WTC11 (cell line): Measurements from ENCODE around the gene PCDH9. TPM values are rescaled to one million over a fixed set of nuclear protein-coding genes. Genes with fewer than 3 reads are reported as not detected.

ENCODE experiments used
- ATAC-seq: fragments of 200-7000 bp; cut with Tn5 transposase; 2 replicates; pipeline ENCODE4 v1.10.0; 2021; ENCODE audit warnings: mild to moderate bottlenecking, moderate library complexity
- CTCF ChIA-PET: fragments of 300-600 bp; sonication (Branson Sonifier 250); formaldehyde crosslinking; loops from one replicate; lab custom pipeline; 2021; ENCODE audit warnings: antibody characterized with exemption; lab: Charles Lee
- POLR2A ChIA-PET: fragments of 350-600 bp; sonication (Branson Sonifier 250); formaldehyde crosslinking; loops from one replicate; lab custom pipeline; 2021; ENCODE audit warnings: antibody characterized with exemption; lab: Charles Lee
- DNase-seq: peaks from one replicate; pipeline ENCODE4 v3.0.0; 2021; ENCODE audit warnings: low spot score
- H3K27ac Mint-ChIP-seq: 2 replicates; pipeline ENCODE4 v1.8.0; 2021; ENCODE audit warnings: mixed read lengths
- H3K27me3 Mint-ChIP-seq: 2 replicates; pipeline ENCODE4 v1.8.0; 2021; ENCODE audit warnings: low read depth, mild to moderate bottlenecking, moderate library complexity, mixed read lengths
- H3K36me3 Mint-ChIP-seq: 2 replicates; pipeline ENCODE4 v1.8.0; 2021; ENCODE audit warnings: mixed read lengths
- H3K4me1 Mint-ChIP-seq: 2 replicates; pipeline ENCODE4 v1.8.0; 2022; ENCODE audit warnings: mixed read lengths
- H3K4me3 Mint-ChIP-seq: 2 replicates; pipeline ENCODE4 v1.8.0; 2021; ENCODE audit warnings: mild to moderate bottlenecking, moderate library complexity, mixed read lengths
- H3K9me3 Mint-ChIP-seq: 2 replicates; pipeline ENCODE4 v1.8.0; 2021; ENCODE audit warnings: mixed read lengths
- E2F1 ChIP-seq: sonication (generic); formaldehyde crosslinking; IDR thresholded peaks from 2 replicates; pipeline ENCODE4 v1.8.0; 2022; ENCODE audit warnings: mild to moderate bottlenecking, missing genetic modification reagents
- ERG ChIP-seq: fragments of 250-450 bp; sonication (Bioruptor Pico); IDR thresholded peaks from 2 replicates; pipeline ENCODE4 v1.8.0; 2021; ENCODE audit warnings: mild to moderate bottlenecking
- HMGXB4 ChIP-seq: sonication (generic); formaldehyde crosslinking; IDR thresholded peaks from 2 replicates; pipeline ENCODE4 v1.8.1; 2023; ENCODE audit warnings: mild to moderate bottlenecking, moderate library complexity, missing genetic modification reagents
- JAZF1 ChIP-seq: fragments of 250-450 bp; sonication (Bioruptor Pico); IDR thresholded peaks from 2 replicates; pipeline ENCODE4 v1.9.0; 2021; ENCODE audit warnings: moderate library complexity, mild to moderate bottlenecking, inconsistent platforms
- OVOL2 ChIP-seq: fragments of 250-450 bp; sonication (Bioruptor Pico); IDR thresholded peaks from 2 replicates; pipeline ENCODE4 v1.9.0; 2021; ENCODE audit warnings: mild to moderate bottlenecking, borderline replicate concordance
- ZNF317 ChIP-seq: sonication (generic); formaldehyde crosslinking; IDR thresholded peaks from 2 replicates; pipeline ENCODE4 v1.8.1; 2023; ENCODE audit warnings: low read depth, mild to moderate bottlenecking, moderate library complexity, missing genetic modification reagents, borderline replicate concordance
- ZNF416 ChIP-seq: fragments of 250-450 bp; sonication (Bioruptor Pico); IDR thresholded peaks from 2 replicates; pipeline ENCODE4 v1.9.0; 2021; ENCODE audit warnings: mild to moderate bottlenecking, inconsistent platforms
- ZNF423 ChIP-seq: fragments of 250-450 bp; sonication (Bioruptor Pico); IDR thresholded peaks from 2 replicates; pipeline ENCODE4 v2.1.2; 2022; ENCODE audit warnings: mild to moderate bottlenecking, moderate library complexity
- total RNA-seq: library from RNA; stranded (reverse); gene quantifications from 3 replicates; pipeline ENCODE4 v1.2.3, GENCODE V29; 2021
- TF ChIP-seq, protein P1 (sequence below): sonication (generic); formaldehyde crosslinking; IDR thresholded peaks from 2 replicates; pipeline ENCODE4 v1.8.0; 2022; ENCODE audit warnings: mild to moderate bottlenecking, missing genetic modification reagents
- TF ChIP-seq, protein P2 (sequence below): sonication (generic); formaldehyde crosslinking; IDR thresholded peaks from 2 replicates; pipeline ENCODE4 v1.8.1; 2022; ENCODE audit warnings: missing genetic modification reagents, borderline replicate concordance
- TF ChIP-seq, protein P3 (sequence below): sonication (generic); formaldehyde crosslinking; conservative IDR thresholded peaks from 2 replicates; pipeline ENCODE4 v1.8.1; 2023; ENCODE audit warnings: mild to moderate bottlenecking, low read depth, missing genetic modification reagents, moderate library complexity
- TF ChIP-seq, protein P4 (sequence below): fragments of 250-450 bp; sonication (Bioruptor Pico); IDR thresholded peaks from 2 replicates; pipeline ENCODE4 v1.9.0; 2021; ENCODE audit warnings: mild to moderate bottlenecking, borderline replicate concordance
- TF ChIP-seq, protein P5 (sequence below): sonication (generic); formaldehyde crosslinking; IDR thresholded peaks from 2 replicates; pipeline ENCODE4 v1.8.1; 2023; ENCODE audit warnings: mild to moderate bottlenecking, missing genetic modification reagents
- TF ChIP-seq, protein P6 (sequence below): sonication (generic); formaldehyde crosslinking; IDR thresholded peaks from 2 replicates; pipeline ENCODE4 v1.8.1; 2023; ENCODE audit warnings: mild to moderate bottlenecking, missing genetic modification reagents, moderate library complexity

PCDH9 gene
- total RNA-seq, 1 experiment from 2014 or later: 0.48 TPM

DNA sequence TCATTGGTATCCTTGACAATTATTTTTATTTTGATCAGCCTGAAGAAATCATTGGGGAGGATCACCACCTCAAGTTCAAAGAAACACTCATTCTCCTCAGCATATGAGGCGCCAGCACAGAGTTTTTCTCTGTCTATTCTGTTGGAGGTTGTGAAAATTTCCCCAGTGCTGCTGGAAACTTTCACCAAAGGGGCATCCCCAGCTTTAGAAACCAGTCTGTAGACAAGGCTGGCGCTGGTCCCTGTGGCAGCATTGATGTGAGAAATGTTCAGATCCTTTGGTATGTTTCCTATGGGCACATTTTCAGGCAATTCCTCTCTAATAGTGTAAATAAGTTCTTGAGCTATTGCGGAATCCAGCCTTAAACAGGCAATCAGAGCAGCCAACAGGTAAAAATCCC lies 2.1 kb downstream of the PCDH9 start:
- ChIA-PET POLR2A (no interaction called here), CTCF (no interaction called here)
- no peak for ATAC-seq
- Mint-ChIP-seq H3K27me3 (no peaks in the 10 kb centered on the region; the same call in 1 of the 2 replicates), H3K36me3 (no peaks in the 10 kb centered on the region), H3K4me3 (no peak overlapping the region), H3K27ac (no peak overlapping the region), H3K9me3 (no peaks in the 10 kb centered on the region), H3K4me1 (peaks cover 11% of the 10 kb centered on the region)
- no peak for DNase-seq
- TF ChIP-seq ZNF416 (CRISPR knock-in tag): no peak
- TF ChIP-seq, protein P1, sequence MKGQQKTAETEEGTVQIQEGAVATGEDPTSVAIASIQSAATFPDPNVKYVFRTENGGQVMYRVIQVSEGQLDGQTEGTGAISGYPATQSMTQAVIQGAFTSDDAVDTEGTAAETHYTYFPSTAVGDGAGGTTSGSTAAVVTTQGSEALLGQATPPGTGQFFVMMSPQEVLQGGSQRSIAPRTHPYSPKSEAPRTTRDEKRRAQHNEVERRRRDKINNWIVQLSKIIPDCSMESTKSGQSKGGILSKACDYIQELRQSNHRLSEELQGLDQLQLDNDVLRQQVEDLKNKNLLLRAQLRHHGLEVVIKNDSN (CRISPR knock-in tag): no peak
- TF ChIP-seq, protein P2, sequence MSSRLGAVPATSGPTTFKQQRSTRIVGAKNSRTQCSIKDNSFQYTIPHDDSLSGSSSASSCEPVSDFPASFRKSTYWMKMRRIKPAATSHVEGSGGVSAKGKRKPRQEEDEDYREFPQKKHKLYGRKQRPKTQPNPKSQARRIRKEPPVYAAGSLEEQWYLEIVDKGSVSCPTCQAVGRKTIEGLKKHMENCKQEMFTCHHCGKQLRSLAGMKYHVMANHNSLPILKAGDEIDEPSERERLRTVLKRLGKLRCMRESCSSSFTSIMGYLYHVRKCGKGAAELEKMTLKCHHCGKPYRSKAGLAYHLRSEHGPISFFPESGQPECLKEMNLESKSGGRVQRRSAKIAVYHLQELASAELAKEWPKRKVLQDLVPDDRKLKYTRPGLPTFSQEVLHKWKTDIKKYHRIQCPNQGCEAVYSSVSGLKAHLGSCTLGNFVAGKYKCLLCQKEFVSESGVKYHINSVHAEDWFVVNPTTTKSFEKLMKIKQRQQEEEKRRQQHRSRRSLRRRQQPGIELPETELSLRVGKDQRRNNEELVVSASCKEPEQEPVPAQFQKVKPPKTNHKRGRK (CRISPR knock-in tag): no peak
- TF ChIP-seq, protein P3, sequence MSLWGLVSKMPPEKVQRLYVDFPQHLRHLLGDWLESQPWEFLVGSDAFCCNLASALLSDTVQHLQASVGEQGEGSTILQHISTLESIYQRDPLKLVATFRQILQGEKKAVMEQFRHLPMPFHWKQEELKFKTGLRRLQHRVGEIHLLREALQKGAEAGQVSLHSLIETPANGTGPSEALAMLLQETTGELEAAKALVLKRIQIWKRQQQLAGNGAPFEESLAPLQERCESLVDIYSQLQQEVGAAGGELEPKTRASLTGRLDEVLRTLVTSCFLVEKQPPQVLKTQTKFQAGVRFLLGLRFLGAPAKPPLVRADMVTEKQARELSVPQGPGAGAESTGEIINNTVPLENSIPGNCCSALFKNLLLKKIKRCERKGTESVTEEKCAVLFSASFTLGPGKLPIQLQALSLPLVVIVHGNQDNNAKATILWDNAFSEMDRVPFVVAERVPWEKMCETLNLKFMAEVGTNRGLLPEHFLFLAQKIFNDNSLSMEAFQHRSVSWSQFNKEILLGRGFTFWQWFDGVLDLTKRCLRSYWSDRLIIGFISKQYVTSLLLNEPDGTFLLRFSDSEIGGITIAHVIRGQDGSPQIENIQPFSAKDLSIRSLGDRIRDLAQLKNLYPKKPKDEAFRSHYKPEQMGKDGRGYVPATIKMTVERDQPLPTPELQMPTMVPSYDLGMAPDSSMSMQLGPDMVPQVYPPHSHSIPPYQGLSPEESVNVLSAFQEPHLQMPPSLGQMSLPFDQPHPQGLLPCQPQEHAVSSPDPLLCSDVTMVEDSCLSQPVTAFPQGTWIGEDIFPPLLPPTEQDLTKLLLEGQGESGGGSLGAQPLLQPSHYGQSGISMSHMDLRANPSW (CRISPR knock-in tag): no peak
- TF ChIP-seq ZNF317 (CRISPR knock-in tag): no peak
- TF ChIP-seq JAZF1 (CRISPR knock-in tag): no peak
- no peak for TF ChIP-seq ZNF423 (CRISPR knock-in tag)
- TF ChIP-seq E2F1 (CRISPR knock-in tag): no peak
- TF ChIP-seq, protein P4, sequence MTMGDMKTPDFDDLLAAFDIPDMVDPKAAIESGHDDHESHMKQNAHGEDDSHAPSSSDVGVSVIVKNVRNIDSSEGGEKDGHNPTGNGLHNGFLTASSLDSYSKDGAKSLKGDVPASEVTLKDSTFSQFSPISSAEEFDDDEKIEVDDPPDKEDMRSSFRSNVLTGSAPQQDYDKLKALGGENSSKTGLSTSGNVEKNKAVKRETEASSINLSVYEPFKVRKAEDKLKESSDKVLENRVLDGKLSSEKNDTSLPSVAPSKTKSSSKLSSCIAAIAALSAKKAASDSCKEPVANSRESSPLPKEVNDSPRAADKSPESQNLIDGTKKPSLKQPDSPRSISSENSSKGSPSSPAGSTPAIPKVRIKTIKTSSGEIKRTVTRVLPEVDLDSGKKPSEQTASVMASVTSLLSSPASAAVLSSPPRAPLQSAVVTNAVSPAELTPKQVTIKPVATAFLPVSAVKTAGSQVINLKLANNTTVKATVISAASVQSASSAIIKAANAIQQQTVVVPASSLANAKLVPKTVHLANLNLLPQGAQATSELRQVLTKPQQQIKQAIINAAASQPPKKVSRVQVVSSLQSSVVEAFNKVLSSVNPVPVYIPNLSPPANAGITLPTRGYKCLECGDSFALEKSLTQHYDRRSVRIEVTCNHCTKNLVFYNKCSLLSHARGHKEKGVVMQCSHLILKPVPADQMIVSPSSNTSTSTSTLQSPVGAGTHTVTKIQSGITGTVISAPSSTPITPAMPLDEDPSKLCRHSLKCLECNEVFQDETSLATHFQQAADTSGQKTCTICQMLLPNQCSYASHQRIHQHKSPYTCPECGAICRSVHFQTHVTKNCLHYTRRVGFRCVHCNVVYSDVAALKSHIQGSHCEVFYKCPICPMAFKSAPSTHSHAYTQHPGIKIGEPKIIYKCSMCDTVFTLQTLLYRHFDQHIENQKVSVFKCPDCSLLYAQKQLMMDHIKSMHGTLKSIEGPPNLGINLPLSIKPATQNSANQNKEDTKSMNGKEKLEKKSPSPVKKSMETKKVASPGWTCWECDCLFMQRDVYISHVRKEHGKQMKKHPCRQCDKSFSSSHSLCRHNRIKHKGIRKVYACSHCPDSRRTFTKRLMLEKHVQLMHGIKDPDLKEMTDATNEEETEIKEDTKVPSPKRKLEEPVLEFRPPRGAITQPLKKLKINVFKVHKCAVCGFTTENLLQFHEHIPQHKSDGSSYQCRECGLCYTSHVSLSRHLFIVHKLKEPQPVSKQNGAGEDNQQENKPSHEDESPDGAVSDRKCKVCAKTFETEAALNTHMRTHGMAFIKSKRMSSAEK (CRISPR knock-in tag): no peak
- TF ChIP-seq, protein P5, sequence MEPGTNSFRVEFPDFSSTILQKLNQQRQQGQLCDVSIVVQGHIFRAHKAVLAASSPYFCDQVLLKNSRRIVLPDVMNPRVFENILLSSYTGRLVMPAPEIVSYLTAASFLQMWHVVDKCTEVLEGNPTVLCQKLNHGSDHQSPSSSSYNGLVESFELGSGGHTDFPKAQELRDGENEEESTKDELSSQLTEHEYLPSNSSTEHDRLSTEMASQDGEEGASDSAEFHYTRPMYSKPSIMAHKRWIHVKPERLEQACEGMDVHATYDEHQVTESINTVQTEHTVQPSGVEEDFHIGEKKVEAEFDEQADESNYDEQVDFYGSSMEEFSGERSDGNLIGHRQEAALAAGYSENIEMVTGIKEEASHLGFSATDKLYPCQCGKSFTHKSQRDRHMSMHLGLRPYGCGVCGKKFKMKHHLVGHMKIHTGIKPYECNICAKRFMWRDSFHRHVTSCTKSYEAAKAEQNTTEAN (CRISPR knock-in tag): no peak
- TF ChIP-seq ERG: no peak
- no peak for TF ChIP-seq HMGXB4 (CRISPR knock-in tag)
- TF ChIP-seq, protein P6, sequence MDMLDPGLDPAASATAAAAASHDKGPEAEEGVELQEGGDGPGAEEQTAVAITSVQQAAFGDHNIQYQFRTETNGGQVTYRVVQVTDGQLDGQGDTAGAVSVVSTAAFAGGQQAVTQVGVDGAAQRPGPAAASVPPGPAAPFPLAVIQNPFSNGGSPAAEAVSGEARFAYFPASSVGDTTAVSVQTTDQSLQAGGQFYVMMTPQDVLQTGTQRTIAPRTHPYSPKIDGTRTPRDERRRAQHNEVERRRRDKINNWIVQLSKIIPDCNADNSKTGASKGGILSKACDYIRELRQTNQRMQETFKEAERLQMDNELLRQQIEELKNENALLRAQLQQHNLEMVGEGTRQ (CRISPR knock-in tag): no peak
- no peak for TF ChIP-seq OVOL2 (CRISPR knock-in tag)
